ENCODE results near the gene NXPH3.
"Not testable (repeated sequence)": the region's sequence is repeated elsewhere in the genome, so short reads cannot be mapped to it uniquely, and the experiment has no call there.

NXPH3 gene

DNA sequence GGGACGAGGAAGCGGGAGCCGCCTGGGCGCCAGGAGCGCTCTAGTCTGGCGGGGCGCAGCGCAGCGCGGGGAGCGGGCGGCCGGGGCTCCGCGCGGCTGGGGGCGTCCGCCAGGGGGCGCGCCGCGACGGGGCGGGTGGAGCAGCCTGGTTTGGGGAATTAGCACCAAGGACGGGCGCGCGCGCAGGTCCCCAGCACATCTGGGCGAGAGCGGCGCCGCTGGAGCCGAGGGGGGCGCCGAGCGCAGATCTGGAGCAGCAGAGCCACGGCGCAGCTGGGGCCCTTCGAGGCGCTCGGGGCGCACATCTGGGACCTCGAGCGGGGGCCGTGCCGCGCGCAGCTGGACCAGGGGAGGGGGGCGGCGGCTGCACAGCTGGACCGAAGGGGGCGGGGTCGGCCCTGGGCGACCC, at the start of gene NXPH3:
TSS of gene NXPH3 (plus strand) at position 193 of the 409 bp plus-strand sequence. CDS start 349 bp downstream, outside the sequence.
- peak; percentile 89 for DNase-seq

DNA sequence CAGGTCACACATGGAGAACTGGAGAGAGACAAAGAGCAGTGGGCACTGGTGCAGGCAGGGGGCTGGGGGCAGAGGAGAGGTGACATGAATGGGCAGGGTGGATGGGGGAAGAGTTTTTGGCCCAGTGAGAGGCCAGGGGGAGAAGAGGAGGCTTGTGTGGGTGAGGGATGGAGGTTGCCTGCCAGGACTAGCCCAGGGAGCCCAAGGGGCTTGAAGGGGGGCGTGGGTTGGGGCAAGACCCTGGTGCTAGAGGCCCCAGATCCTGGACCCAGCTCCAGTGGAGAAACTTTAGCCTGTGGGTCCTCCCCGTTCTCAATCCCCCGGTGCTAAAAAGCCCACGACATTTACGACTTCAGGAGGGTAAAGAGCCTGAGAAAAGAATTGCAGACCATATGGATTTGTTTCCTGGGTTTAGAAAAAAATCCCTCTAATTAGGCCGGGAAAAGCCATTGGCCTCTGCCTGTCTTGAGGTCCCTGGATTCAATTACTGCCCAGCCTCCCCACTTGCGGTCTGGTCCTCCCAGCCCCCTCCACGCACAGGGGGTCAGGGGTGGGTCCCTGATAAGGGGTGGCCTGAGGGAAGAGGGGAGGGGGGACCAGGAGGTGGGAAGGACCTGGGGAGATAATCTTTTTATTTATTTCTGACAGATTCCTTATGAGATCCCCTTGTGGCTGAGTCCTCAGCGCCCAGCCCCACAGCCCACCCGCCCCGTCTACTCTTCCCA, 47.6 kb upstream of the NXPH3 start:
- DNase-seq = no peak

DNA sequence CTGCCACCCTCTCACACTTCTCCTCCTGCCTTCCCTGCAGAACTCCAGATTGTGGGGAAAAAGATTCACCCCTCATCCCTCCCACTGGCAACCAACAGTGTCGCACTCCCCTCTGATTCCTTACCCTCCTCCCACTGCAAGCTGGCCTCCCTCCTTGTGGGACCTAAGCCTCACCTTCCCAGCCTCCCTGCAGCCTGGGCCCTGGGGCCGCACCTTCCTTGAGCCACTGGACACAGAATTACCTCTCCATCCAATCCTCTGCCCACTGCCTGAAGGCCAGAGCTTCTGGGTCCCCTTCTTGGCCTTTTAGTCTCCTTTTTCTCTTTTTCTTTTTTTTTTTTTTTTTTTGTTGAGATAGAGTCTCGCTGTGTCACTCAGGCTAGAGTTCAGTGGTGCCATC, 46.7 kb upstream of the NXPH3 start:
- no peak for DNase-seq

DNA sequence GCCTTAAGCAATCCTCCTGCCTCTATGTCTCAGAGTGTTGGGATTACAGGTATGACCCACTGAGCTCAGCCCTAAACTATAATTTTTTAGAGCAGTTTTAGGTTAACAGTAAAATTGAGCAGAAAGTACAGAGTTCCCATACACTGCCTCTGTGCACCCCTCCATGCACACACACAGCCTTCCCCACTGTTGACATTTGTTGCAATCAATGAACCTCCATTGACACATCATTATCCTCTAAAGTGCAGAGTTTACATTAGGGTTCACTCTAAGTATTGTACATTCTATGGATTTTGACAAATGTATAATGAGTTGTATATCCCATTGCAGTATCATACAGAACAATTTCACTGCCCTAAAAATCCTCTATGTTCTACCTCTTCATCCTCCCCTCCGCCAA, 45.6 kb upstream of the NXPH3 start:
- no peak for DNase-seq

DNA sequence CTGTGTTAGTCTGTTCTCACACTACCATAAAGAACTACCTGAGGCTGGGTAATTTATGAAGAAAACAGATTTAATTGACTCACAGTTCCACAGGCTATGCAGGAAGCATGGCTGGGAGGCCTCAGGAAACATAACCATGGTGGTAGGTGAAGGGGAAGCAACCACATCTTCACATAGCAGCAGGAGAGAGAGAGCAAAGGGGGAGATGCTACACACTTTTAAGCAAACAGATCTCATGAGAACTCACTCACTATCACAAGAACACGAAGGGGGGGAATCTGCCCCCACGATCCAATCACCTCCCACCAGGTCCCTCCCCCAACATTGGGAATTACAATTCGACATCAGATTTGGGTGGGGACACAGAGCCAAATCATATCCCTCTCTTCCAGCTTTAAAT, 31.8 kb upstream of the NXPH3 start:
- no peak for DNase-seq

DNA sequence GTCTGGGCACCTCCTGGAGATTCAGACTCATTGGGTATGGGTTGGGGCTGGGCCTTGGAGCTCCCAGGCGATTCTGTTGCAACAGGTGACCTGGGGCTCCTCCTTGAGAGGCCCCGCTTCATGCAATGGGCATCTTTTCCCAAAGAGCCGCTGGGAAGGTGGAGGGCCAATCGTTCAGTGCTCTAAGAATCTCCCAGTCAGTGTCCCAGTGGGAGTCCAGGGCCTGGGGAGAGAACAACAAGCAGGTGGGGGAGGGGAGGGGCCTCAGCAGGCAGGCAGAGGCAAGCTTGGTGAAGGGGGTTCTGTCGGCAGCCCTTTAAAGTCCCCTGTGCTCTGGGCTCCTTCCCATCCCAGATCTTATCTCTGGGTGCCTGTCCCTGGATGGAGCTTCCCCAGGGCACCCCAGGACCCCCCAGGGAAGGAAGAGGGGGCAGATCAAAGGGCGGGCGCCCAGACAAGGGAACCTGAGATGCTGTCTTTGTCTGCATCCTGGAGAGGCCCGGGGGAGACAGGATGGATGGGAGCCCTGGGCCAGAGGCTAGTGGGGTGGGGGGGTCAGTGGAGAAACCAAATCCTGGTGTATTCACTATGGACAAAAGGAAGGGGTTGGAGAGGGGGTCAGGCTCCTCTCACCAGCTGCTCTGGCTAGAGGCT, 30.5 kb upstream of the NXPH3 start:
- DNase-seq = no peak

DNA sequence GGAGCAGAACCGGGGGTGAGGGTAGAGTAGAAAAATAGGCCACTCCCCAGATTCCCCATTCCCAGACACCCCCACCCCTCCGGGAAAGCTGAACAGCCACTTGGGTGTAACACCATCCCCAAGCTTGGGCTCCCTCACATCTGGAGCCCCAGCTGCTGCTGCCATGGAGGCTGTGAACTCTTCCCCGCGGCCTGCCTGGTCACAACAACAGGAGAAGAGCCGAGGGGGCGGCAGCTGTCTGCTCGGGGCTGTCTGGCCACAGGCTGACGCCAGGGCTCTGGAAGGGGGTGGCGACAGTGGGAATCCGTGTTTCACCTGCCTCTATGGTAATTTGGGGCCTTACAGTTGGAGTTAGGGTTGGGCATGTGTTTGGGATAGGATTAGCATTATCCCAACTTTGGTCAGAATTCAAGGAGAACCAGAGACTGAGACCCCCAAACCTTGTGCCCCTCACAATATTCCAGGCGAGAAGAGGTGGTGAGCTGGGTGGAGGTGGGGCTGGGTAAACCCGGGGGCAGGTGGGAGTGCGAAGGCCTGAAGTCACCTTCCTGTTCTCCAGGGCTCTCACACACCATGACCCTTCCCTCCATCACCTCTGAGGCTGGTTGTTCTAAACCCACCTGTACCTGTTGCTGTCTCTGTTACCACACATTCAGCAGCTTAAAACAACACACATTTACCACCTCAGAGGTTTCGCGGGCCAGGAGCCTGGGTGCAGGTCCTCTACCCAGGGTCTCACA, 29.7 kb upstream of the NXPH3 start:
- no peak for DNase-seq

DNA sequence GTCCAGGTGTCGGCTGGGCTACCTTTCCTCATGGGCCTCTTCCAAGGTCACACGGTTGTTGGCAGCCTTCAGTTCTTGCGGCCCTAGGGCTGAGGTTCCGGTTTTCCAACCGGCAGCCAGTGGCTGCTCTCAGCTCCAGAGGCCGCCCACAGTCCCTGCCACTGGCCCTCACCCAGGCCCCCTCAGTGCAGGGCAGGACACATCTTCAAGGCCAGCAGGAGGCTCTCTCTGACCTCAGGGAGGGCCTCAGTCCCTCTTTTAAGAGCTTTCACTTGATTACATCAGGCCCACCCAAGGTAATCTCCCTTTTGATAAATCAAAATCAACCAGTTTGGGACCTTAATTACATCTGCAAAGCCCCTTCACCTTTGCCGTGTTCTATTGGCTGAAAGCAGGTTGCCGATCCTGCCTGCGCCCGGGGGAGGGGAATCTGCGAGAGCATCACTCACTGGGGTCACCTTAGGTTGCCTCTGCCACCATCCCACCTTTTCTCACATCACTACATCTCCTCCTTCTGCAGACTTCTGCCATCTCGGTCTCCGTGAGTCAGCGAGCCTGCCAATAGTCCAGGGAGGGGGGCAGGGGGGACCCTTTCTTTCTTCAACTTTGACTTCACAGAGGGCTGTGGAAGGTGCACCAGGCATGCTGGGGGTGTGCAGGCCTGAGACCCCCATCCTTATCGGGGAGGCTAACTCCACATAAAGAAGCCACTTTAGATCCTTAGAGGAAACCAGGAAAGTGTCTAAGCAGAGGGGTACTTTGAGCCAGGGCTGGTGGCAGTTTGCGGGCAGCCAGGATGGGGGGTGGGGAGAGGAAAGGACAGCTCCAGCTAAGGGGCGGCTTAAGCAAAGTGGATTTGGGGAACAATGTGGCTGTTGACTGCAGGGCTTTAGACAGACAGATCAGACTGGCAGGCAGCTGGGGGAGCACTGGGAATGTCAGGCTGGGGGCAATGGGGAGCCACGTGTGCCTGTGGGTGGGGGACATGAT, 28.8 kb upstream of the NXPH3 start:
- no peak for DNase-seq

DNA sequence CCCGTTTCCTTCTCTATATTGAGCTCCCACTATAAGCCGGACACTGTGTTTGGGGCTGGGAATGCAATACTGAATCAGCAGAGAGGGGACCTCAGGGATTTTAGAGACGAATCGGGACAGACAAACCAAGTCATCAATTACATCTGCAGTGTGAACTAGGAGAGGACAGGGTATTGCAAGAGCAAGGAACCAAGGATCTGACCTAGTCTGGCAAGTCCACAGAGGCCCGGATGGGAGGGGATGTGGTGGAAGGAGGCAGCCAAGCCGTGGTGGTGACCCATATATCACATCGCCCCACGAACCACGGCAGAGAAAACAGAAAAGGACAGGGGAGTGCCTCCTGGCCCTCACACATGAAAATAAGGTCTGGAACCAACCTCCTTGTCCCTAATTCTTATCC, 28.1 kb upstream of the NXPH3 start:
- no peak for DNase-seq

DNA sequence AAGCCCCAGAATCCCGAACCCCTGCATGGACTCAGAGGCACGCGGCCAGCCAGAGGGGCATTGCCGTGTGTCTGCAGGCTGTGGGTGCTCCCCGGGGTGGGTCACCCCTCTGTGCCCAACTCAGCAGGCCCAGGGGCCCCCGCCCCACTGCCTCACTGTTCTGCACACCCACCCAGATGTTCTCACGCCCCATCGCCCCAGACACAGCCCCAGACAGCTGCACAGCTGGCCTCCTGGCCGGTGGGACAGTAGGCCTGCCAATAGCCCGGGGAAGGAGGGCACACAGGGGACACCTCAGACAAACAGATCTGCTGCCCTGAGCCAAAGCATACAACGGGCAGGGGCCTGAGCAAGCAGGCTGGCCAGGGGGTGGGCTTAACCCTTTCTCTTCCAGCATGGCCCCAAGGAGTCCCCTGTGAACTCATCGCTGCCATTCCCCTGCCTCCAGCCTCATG, 27.6 kb upstream of the NXPH3 start:
- no peak for DNase-seq

DNA sequence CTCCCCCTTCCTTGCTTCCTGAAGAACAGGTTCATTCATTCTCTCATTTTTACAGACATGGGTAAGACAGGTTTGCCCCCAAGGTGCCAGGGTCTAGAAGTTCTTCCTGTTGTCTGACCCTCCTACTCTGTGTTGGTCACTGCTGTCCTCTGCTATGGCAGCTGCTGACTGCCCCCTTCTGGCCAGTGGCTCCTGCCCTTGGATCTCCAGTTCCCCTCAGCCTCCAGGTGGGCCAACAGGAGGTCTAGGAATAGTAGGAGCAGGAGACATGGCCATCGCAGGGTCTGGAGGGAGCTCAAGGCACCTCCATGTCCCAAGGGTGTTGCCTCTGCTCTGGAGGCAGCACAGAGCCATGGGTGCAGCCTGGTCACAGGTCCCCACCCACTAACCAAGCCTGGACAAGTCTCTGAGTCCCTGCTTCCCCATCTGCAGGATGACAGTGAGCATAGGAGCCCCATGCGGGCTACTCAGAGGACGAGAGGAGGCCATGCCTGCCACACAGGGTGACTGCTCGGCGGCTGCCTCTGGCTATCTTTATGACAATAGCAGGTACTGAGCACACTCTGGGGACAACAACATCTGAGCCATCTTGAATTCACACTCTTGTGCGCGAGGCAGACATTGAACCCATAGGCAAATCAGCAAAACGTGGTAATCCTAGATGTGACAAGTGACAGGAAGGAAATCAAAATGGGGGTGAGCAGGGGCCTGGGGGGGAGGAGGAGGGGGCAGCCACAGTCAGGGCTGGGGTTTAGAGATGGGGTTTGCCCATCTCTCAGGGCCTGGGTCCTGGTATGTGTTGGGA, 27.0 kb upstream of the NXPH3 start:
- DNase-seq = peak; percentile 56

DNA sequence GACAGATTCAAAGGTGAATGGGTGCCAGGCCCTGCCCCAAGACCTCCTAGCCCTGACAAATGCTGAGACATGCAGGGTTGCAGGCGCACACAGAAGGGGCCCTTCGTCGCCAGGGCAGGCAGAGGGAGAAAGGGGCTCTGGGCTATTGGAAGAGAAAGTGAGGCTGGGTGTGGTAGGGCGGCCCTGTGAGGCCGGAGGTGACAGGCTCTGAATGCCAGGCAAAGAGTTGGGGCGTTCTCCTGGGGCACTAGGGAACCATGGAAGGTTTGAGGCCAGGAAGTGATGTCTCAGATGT, 26.4 kb upstream of the NXPH3 start:
- no peak for DNase-seq

DNA sequence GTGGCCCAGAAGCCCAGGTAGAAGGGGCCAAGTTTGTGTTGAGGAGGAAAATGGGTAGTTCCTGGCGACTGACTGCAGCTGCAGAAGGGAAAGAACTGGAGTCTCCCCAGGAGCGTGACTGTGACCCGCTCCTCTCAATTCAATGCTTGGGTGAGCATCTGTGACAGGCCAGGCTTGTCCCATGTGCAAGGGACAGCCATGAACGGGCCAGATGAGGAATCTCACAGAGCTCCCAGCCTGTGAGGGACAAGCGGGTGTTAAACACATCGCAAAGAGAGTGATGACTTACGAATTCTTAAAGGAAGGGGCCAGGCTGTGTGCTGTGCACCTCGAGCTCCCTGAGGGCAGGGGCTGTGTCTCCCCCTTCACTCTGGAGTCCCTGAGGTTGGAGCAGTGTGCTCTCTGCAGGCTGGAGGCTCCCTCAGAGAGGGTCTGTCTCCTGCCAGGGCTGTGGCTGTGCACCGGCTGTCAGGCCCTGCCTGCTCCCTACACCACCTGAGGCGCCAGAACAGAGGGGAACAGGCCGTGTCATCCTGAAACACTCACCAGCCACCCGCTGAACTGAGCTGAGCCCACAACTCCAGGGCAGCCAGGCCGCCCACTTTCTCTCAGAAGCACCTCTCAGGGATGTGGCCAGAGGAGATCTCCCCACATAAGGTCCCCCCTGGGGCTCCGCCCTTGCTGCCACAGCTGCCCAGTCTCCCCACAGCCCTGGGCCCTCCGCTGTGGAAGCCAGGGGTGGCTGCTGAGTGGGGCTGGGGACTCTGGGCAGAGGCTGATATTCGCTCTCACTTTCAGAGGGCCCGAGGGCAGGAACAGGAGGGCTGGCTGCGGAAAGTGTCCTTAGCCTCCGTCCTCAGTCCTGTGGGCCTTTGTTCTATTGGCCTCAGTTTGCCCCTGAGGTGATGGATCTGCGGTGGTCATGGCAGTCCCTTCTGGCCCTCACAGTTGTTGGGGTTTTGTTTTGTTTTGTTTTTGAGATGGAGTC, 25.7 kb upstream of the NXPH3 start:
- no peak for DNase-seq

DNA sequence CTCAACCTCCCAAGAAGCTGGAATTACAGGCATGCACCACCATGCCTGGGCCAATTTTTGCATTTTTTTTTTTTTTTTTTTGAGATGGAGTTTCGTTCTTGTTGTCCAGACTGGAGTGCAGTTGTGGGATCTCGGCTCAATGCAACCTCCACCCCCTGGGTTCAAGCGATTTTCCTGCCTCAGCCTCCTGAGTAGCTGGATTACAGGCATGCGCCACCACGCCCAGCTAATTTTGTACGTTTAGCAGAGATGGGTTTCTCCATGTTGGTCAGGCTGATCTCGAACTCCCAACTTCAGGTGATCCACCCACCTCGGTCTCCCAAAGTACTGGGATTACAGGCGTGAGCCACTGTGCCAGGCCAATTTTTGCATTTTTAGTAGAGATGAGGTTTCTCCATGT, 24.9 kb upstream of the NXPH3 start:
- DNase-seq = not testable (repeated sequence)

DNA sequence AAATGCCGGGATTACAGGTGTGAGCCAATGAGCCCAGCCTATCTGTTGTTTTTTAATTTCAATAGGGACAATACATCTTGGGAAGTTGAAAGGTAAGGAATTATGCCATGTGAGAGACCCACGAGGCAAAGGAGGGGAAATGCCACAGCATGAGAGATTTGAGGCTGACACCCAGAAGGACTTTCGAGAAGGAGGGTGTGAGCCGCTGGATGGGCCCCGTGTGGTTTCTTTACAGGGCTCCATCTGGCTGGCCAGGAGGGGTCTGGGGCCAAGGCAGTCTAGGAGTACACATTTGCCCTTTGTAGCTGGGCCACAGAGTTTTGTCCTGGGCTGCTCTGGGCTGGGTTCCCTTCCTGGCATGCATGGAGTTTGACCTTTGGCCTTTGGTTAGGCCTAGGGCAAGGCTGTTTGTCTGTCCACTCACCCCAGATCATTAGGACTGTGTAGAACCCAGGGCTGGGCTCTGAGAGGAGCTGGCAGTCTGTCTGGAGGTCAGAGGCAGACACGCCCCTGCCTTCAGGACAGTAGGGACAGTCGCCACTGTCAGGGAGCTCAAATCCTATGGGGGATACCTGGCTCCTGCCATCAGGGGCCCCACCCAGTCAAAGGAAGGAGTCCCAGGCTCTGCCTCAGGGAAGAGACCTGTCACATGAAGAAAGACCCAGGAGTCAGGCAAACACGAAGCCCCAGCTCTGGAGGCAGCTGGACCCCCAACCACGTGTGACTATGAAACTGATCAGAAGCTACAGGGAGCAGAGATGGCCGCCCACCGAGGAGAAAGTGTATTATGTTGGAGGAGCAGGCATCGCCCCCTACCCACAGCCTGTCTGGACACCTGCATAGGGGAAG, 24.2 kb upstream of the NXPH3 start:
- DNase-seq = no peak

DNA sequence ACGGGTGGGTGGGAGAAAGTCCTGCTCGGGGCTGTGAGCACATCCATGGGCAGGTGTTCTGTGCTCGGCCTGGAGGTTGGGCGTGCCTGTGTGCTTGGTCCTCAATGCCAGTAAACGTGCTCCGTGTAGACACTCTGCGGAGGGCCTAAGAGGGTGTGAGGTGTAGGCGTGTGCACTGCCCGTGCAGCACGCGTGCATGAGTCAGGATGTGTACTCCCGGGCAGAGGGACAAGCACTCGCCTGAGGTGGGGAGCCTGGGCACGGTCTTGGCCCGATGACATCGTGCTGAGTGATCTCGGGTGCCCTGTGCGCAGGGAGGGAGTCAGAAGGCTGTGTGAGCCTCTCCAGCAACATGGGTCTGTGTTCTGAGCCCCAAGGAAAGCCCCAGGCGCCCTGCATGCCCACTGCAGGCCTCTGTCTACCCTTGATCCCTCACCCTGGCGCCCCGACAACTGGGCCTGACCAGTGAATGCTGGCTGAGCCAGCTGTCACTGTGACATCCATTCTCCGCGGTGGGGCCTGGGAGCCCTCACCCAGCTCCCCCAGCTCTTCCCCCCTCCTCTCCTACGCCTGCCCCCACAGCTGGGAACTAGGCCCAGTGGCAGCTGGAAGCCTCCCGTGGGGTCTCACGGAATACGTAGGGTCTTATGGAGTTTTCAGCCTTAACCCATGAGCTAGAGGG, 23.5 kb upstream of the NXPH3 start:
- DNase-seq = no peak

DNA sequence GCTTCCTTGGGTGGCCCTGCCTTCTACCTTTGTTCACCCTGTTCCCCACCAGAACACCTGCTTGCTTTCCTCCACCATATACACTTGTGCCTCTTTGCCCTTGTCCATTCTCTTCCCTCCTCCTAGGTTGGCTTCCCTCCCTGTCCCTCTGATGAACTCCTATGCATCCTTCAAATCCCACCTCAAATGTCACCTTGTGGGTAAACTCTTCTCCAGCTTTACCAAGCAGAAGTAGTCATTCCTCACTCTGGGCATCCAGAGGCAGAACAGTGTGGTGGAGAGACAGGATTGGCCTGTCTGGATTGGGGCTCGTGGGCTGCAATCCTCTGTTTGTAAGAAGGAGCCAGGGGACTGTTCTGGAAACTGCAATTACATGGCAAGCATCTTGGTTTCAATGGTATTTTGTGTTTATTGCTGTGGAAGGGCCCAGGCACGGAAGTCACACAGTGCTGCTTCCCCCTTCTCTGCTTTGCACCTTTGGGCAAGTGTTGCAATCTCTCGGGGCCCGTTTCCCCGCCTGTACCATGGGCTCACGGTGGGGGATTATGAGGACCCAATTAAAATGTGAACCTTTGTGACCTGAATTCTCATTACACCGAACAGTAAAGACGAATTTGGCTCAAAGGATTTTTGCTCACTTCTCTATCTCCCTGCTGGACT, 21.9 kb upstream of the NXPH3 start:
- no peak for DNase-seq

DNA sequence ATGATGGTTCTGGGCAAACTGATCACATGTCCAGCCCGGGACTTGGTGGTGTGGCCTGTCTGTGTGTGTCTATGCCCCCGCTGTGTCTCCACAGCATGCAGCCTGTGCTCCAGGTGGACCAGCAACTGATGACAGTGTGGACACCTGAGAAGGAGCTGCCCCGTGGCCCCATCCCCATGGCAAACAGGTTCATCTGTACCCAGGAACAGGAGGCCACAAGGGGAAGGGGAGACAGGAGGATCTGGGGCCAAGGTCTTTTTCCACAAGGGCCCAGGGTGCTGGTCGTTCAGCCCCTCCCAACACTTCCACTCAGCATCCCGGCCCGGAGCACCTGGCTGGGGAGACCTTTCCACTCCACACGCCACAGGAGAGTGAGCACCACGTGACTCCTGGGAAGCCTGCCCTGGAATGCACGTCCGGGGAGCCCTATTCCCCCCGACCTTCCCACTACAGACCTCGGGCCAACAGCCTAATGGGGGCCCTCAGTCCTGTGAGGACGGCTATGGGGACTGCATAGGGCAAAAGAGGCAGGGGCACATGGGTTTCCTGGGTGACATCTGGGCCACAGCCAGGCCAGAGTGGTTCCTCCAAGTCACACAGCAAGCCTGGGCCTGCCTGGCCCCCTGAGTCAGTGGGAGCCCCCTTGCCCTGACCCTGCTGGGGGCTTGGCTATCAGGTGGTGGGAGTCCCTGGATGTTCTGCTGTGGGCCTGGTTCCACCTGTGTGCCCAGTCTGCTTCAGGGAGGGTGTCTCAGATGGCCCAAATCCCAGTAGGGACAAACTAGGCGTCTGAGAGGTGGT, 20.8 kb upstream of the NXPH3 start:
- no peak for DNase-seq
